Ovary (tissue), 9 donors: Measurements from ENCODE around the gene GNAT2. TPM values are rescaled to one million over a fixed set of nuclear protein-coding genes. Genes with fewer than 3 reads are reported as not detected.

Experiments
- DNase-seq, 5 donors: peaks; one replicate each; pipeline ENCODE4 v3.0.0-alpha.2; 2019 to 2020
- H3K27ac ChIP-seq, 2 donors: fragments of 200-600 bp; one replicate each; pipeline versions ENCODE4 v1.5.1 to v1.8.0; 2019 to 2022
- H3K27me3 ChIP-seq: fragments of 200-600 bp; one replicate; pipeline ENCODE4 v1.8.0; 2022
- H3K36me3 ChIP-seq: fragments of 200-600 bp; sonication (generic); one replicate; pipeline ENCODE4 v1.5.1; 2019
- H3K4me1 ChIP-seq: one replicate; pipeline ENCODE4 v1.8.1; 2013; ENCODE audit warnings: mild to moderate bottlenecking, moderate library complexity; ENCODE audit not compliant: insufficient read depth
- H3K4me3 ChIP-seq: fragments of 200-600 bp; sonication (generic); one replicate; pipeline ENCODE4 v1.5.1; 2017
- H3K9me3 ChIP-seq, 2 donors: fragments of 200-600 bp in 1 of 2; sonication (generic) in 1 of 2; one replicate each; pipeline versions ENCODE4 v1.5.1 to v1.8.1; 2013 to 2019; ENCODE audit warnings: mild to moderate bottlenecking in 1 of 2, moderate library complexity in 1 of 2
- EP300 ChIP-seq: sonication (generic); formaldehyde crosslinking; IDR thresholded peaks from one replicate; pipeline ENCODE4 v1.6.1; 2017; ENCODE audit warnings: antibody characterized with exemption
- POLR2A ChIP-seq: fragments of 450-650 bp; IDR thresholded peaks from one replicate; pipeline ENCODE4 v1.6.1; 2017; ENCODE audit warnings: antibody characterized with exemption, mild to moderate bottlenecking, moderate library complexity
- WGBS, 3 donors: extraction: QIAGEN DNeasy Blood & Tissue Kit in 1 of 3; methylation state at CpG; one replicate each; pipeline versions ENCODE4 v1.1.5 to v1.1.7; 2013 to 2017; 5-methylcytosine and 5-hydroxymethylcytosine counted together
- intact Hi-C, 4 donors: fragments of 100-400 bp; cut with DNase I; formaldehyde crosslinking; loops; one replicate each; pipeline versions ENCODE4 v1.11.0 to v1.15.1; 2022 to 2023
- polyA plus RNA-seq, 2 donors: library from polyadenylated mRNA; stranded (reverse); fragments of 200-250 nt in 1 of 2; fragments of 350-450 nt in 1 of 2; fragmentation: Illumina TruSeq in 1 of 2; extraction: RNeasy Lipid Tissue Mini Kit (QIAGEN cat#74804) in 1 of 2; gene quantifications; one replicate each; pipeline ENCODE4 v1.2.3, GENCODE V29; 2013 to 2014
- total RNA-seq, 7 donors: library from RNA; depleted of rRNA in 2 of 7; stranded (reverse); fragments of >200 nt in 2 of 7; fragmentation: NEBNext Ultra II Directional in 3 of 7; extraction: Animal tissue kit (Norgen Biotek cat#: 25700) in 3 of 7; gene quantifications; one replicate each; pipeline versions ENCODE4 v1.1.0 to v1.2.4, GENCODE V29; 2016 to 2023
- TF ChIP-seq, protein P1 (sequence below), 3 donors: fragments of 450-650 bp in 2 of 3; fragments of 200-600 bp in 1 of 3; IDR thresholded peaks; one replicate each; pipeline versions ENCODE4 v1.5.1 to v1.8.0; 2016 to 2022; ENCODE audit warnings: antibody characterized with exemption in 3 of 3, mild to moderate bottlenecking in 1 of 3
- donor health status: DM: no; HTN: no; CAD: no; lungs with moderate emphysema.
- donor health status: DM: no; HTN: no; CAD: no.
- donor health status: Bipolar disorder and iron deficiency.
- donor health status: DM: yes; HTN: yes; CAD: no.
- donor health status: DM: no; HTN: no; CAD: no.
- donor health status: DM: yes; HTN: yes; CAD: no.

The GNAT2 gene
- total and polyA plus RNA-seq, 9 donors, result not detected

DNA sequence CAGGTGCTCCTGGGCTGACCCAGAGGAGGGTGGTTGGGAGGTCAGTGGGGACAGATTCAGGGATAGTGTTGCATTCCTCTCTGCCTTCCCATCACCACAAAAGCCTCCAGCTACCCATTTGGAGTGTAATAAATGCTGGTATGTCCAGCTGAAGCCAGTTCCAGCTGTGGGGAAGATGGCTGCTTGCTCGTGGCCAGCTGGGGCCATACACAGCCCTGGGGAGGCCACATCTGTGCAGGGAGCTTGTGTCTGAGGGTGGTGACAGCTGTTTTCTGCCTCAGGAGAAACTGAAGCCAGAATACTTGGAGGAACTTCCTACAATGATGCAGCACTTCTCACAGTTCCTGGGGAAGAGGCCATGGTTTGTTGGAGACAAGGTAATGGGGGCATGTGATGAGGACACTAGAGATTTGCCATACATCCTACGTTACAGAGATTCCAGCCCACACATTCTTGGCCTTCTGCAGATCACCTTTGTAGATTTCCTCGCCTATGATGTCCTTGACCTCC lies 39.2 kb upstream of the GNAT2 start:
- Histone ChIP-seq H3K36me3 (no peaks in the 10 kb centered on the region), H3K27me3 (no peaks in the 10 kb centered on the region), H3K4me1 (peaks cover 22% of the 10 kb centered on the region), H3K4me3 (no peak overlapping the region), H3K9me3 (no peaks in the 10 kb centered on the region), H3K27ac (peak overlapping the region in 1 of 2 donors; percentile 81)
- intact Hi-C loops, result no loop called here
- WGBS, 3 donors, result 34 to 48% (median 40%) methylated on average over 3 of the region's 3 CpGs
- TF ChIP-seq, protein P1, sequence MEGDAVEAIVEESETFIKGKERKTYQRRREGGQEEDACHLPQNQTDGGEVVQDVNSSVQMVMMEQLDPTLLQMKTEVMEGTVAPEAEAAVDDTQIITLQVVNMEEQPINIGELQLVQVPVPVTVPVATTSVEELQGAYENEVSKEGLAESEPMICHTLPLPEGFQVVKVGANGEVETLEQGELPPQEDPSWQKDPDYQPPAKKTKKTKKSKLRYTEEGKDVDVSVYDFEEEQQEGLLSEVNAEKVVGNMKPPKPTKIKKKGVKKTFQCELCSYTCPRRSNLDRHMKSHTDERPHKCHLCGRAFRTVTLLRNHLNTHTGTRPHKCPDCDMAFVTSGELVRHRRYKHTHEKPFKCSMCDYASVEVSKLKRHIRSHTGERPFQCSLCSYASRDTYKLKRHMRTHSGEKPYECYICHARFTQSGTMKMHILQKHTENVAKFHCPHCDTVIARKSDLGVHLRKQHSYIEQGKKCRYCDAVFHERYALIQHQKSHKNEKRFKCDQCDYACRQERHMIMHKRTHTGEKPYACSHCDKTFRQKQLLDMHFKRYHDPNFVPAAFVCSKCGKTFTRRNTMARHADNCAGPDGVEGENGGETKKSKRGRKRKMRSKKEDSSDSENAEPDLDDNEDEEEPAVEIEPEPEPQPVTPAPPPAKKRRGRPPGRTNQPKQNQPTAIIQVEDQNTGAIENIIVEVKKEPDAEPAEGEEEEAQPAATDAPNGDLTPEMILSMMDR (IDR thresholded peaks at IDR 0.05), result no peak
- TF ChIP-seq EP300 (no peak), POLR2A (no peak)
- peak in 1 of 5 donors; percentile 13 for DNase-seq

DNA sequence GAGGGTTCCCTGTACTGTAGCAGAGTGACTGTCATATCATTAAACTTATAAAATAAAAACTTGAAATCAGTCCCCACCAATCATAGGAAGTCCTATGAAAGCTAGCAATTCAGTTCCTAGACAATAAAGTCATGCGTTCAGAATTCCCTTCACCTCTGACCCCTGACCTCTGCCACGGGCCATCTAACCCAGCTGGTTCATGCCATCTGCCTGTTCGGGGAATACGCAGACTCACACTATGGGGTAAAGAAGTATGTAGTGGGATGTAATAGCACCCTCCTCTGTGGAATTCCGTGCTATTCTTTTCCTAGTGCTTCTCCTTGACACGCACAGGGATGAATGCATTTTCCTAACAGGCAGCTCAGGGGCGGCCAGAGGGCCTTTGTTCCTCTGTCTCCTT lies 38.6 kb upstream of the GNAT2 start:
- H3K9me3 ChIP-seq, result no peaks in the 10 kb centered on the region
- TF ChIP-seq, protein P1 (IDR thresholded peaks at IDR 0.05), result no peak
- TF ChIP-seq POLR2A (no peak), EP300 (no peak)
- no peak overlapping the region for H3K4me3 ChIP-seq
- H3K4me1 ChIP-seq, result peaks cover 22% of the 10 kb centered on the region
- H3K27ac ChIP-seq, result peak overlapping the region in 1 of 2 donors; percentile 81
- intact Hi-C loops, result no loop called here
- 68 to 71% (median 70%) methylated on average over 7 of the region's 7 CpGs for WGBS, 3 donors
- no peaks in the 10 kb centered on the region for H3K27me3 ChIP-seq
- no peak for DNase-seq
- no peaks in the 10 kb centered on the region for H3K36me3 ChIP-seq

DNA sequence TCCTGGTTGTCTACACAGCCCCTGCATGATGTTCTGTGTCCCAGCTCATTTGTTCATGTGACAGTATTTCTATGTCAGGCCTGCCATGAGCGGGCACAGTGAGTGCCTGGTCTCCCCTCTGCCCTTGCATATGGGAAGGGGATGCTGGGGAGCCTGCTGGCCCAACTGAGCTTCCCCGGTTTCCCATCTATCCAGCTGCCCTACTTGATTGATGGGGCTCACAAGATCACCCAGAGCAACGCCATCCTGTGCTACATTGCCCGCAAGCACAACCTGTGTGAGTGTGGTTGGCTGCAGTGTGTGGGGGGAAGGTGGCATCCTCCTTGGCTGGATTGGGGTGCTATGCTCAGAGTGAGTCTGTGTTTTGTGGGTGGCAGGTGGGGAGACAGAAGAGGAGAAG lies 38.0 kb upstream of the GNAT2 start:
- no peak overlapping the region for H3K27ac ChIP-seq
- peaks cover 22% of the 10 kb centered on the region for H3K4me1 ChIP-seq
- no peaks in the 10 kb centered on the region for H3K36me3 ChIP-seq
- 94 to 99% (median 95%) methylated on average over 4 of the region's 4 CpGs for WGBS, 3 donors
- intact Hi-C loops, result no loop called here
- DNase-seq, result peak in 1 of 5 donors; percentile 30
- no peaks in the 10 kb centered on the region for H3K9me3 ChIP-seq
- TF ChIP-seq, protein P1 (IDR thresholded peaks at IDR 0.05), result no peak
- no peak for TF ChIP-seq POLR2A
- TF ChIP-seq EP300, result no peak
- no peak overlapping the region for H3K4me3 ChIP-seq
- no peaks in the 10 kb centered on the region for H3K27me3 ChIP-seq

DNA sequence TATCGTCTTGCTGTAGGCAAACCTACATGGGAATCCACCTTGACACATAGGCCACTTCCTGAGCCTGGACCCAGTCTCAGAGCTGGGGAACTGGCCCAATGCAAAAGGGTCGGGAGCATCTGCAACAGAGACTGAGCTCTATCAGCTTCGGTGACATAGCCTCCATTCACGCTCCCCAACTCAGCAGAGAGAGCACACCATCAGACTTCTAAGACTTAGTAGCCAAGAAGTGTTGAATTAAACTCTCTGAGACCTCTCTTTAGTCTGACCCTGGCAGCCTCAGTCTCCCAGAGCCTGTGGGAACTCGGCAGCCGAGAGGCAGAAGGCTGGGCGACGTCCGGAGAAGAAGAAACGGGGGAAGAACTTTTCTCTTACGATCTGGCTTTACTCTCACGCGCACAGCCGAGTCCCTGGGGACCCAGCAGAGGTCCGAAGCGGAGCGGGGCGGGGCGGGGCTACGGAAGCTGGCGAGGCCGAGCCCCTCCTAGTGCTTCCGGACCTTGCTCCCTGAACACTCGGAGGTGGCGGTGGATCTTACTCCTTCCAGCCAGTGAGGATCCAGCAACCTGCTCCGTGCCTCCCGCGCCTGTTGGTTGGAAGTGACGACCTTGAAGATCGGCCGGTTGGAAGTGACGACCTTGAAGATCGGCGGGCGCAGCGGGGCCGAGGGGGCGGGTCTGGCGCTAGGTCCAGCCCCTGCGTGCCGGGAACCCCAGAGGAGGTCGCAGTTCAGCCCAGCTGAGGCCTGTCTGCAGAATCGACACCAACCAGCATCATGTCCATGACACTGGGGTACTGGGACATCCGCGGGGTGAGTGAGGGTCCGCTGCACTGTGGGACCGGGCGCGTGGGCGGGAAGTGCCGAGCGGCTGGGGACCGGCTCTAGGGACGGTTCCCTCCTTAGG lies 36.5 kb upstream of the GNAT2 start, which contains the start of gene GSTM4:
Gene GSTM4 (plus strand): TSS at position 485 of the 905 bp plus-strand sequence. CDS start 291 bp downstream, at position 776.
- intact Hi-C loops, result no loop called here
- Histone ChIP-seq H3K27ac (peak within 1 kb of the TSS; percentile 16 to 94), H3K4me3 (peak within 1 kb of the TSS; percentile 59), H3K4me1 (peaks cover 22% of the 10 kb centered on the region), H3K9me3 (no peaks in the 10 kb centered on the region), H3K36me3 (no peaks in the 10 kb centered on the region), H3K27me3 (no peaks in the 10 kb centered on the region)
- 1 to 3% (median 2%) methylated on average over 40 to 54 of the region's 54 CpGs for WGBS, 3 donors
- peak; percentile 93 to 96 (median 94) for DNase-seq
- TF ChIP-seq EP300 (no peak), POLR2A (peak; percentile 64)
- TF ChIP-seq, protein P1 (IDR thresholded peaks at IDR 0.05), result peak in 1 of 3 donors; percentile 10
